Fibroblast of skin of right quadriceps (primary cell): ENCODE measurements around the gene TATDN3.
A peak's percentile ranks its signal among the peaks of the same experiment; 100 is the strongest.
"Not testable (repeated sequence)": the region's sequence is repeated elsewhere in the genome, so short reads cannot be mapped to it uniquely, and the experiment has no call there.

Experiments
- DNase-seq: peaks from one replicate; pipeline ENCODE4 v3.0.0-alpha.2; 2013

TATDN3 gene

GRCh38 chr1:212833211-212834207 lies 41.8 kb downstream of the TATDN3 start:
- DNase-seq = not testable (repeated sequence)

GRCh38 chr1:212838145-212838544 lies 46.5 kb downstream of the TATDN3 start:
- DNase-seq = no peak

GRCh38 chr1:212844521-212844920 lies 52.8 kb downstream of the TATDN3 start:
- not testable (repeated sequence) for DNase-seq

- DNase-seq = no peak
Observed at GRCh38 chr1:212847549-212847948, 55.9 kb downstream of the TATDN3 start, which contains the start of gene SPATA45. SPATA45 (minus strand) TSS chr1:212847649; CDS start chr1:212836149, 11,500 bp downstream.

GRCh38 chr1:212852105-212852688 lies 60.5 kb downstream of the TATDN3 start:
- no peak for DNase-seq

- no peak for DNase-seq
Observed at GRCh38 chr1:212853658-212854057, 62.0 kb downstream of the TATDN3 start.

GRCh38 chr1:212856755-212857154 lies 65.1 kb downstream of the TATDN3 start:
- no peak for DNase-seq

- peak; percentile 95 for DNase-seq
Observed at GRCh38 chr1:212857992-212858460, 66.3 kb downstream of the TATDN3 start, which contains the start of gene FLVCR1. FLVCR1 (plus strand) TSS chr1:212858275; CDS start chr1:212858453, 178 bp downstream.

GRCh38 chr1:212858461-212859265 lies 67.0 kb downstream of the TATDN3 start:
- peak; percentile 11 for DNase-seq

- DNase-seq = peak; percentile 9
Observed at GRCh38 chr1:212860713-212861581, 69.3 kb downstream of the TATDN3 start.

- DNase-seq = no peak
Observed at GRCh38 chr1:212862111-212862690, 70.5 kb downstream of the TATDN3 start.

GRCh38 chr1:212863345-212863744 lies 71.7 kb downstream of the TATDN3 start:
- DNase-seq = not testable (repeated sequence)

GRCh38 chr1:212864201-212864600 lies 72.5 kb downstream of the TATDN3 start:
- DNase-seq = no peak
